Panc1 (cell line): Measurements from ENCODE around the gene IL1RAP. TPM values are rescaled to one million over a fixed set of nuclear protein-coding genes. Genes with fewer than 3 reads are reported as not detected.

Source experiments
- total RNA-seq: library from RNA; stranded (reverse); gene quantifications from one replicate; pipeline ENCODE4 v1.2.1, GENCODE V29; 2021; ENCODE audit not compliant: unreplicated experiment

Gene IL1RAP
- total RNA-seq, 1 experiment from 2014 or later: 5.2 TPM

Other genes with a start within 250 kb of the IL1RAP start
- gene CLDN1, start 191.6 kb upstream of the IL1RAP start, total RNA-seq: 30.9 TPM
- not detected for gene CLDN16, start 125.9 kb upstream of the IL1RAP start, total RNA-seq
- gene TMEM207, start 64.2 kb upstream of the IL1RAP start, total RNA-seq: not detected